Stimulated activated CD8-positive, alpha-beta memory T cell treated with anti-CD3 and anti-CD28 coated beads, Interleukin-7, amount 100 ng/mL, for 4 hours (primary cell): ENCODE results near the gene DOCK2.
"Not testable (repeated sequence)": the region's sequence is repeated elsewhere in the genome, so short reads cannot be mapped to it uniquely, and the experiment has no call there.

Experiments used
- DNase-seq, 2 donors: peaks; one replicate each; pipeline ENCODE4 v3.0.0-alpha.2; 2020; ENCODE audit warnings: low read depth in 2 of 2

The DOCK2 gene

DNA sequence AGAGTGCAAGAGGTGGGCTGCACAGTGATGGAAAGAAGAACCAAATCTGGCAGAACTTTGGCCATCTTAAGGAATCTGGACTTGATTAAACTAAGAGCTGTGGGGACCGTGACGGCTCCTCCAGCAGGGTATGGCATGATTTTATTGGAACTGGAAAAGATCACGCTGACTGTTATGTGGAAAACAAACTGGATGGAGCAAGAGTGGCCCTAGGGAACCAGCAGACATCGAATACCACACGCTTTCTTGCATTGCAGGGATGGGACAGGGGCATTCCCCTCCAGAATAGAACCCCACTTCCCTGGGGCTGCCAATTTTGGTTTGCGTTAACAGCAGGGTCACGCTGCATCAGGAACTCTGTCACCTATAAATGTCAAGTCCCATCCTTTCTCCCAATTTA, 304.5 kb downstream of the DOCK2 start:
- no peak for DNase-seq

DNA sequence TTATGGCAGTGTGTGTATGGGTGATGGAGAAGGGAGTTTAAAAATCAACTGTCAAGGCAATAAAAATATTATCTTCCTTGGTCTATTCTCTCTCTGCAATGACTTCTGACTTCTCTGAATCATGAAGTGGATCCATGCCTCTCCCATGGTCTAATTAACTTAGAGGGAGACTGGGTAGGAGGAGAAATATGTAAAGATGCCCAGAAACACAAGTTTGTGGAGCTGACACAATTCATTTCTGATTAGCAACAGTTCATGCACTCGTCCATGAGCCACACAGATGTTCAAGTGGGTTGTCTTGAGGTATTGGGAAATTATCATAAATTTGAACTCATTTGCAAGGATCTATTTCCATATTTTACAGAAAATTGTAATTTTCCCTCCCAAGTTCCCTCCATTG, 305.1 kb downstream of the DOCK2 start:
- no peak for DNase-seq

DNA sequence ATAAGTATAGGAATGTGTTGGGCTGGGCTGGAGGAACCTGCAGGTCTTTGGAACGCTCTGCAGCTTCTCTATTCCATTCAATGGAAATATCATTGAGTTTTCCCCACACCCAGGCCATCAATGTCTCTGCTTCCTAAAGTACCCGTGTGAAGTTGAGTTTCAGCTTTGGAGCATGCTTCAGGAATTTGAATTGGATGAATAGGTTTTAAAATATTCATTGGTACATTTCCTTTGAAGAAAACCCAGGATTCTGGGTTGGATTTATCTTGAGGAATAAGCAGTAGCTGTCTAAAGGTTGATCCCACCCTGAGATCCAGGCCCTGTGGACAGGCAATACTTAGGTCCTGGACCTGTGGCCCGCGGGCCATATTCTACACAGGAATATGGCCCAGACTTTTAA, 306.0 kb downstream of the DOCK2 start:
- no peak for DNase-seq

DNA sequence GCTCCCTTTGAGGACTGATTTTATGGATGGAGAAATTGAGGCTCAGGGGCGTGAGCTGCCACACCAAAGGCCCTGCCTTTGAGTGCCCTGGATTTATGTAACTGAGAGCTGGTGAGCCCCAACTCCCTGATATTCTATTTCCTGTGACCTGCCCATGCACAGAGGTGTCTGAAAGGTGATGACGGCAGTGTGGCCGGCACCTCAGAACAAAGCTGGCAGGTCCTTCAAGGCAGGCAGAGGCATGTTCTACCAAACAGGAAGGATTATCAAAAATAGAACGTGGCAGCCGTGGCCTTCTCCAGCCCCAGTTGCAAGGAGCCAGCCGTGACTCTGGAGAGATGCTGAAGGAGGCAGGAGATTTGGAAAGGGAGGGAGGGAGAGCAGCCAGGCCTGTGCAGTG, 307.0 kb downstream of the DOCK2 start:
- no peak for DNase-seq

DNA sequence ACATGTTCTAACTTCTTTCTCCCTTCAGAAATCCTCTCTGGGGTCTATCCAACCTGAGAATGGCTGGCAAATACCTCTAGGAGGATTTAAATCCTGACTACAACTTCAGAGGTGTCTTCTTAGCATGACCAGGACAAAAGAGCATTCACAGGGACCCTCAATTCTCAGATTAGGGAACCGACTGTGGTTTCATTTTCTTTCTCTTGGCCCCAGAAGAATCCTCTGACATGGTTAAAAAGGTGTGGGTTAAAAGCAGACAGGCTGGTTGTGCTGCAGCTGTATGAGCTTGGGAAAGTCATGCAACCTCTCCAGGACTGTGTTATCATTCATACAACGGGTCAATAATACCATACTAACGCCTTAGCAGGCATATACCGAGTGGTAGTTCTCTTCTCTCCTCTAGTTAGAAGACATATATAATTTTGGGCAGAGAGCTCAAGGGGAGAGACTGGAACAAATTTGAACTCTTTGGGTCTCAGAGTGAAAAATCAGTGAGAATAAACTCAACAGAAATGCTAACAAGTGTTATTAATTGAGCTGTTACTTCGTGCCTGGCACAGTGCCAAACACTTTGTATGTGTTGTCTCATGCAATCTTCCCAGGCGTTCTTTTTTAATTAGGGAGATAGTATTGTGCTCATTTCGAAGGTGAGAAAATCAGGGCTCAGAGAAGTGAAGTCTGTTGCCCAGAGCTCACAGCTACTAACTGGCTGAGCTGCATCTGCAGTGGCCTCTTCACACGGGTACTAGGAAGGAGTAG, 308.0 kb downstream of the DOCK2 start:
- no peak for DNase-seq

DNA sequence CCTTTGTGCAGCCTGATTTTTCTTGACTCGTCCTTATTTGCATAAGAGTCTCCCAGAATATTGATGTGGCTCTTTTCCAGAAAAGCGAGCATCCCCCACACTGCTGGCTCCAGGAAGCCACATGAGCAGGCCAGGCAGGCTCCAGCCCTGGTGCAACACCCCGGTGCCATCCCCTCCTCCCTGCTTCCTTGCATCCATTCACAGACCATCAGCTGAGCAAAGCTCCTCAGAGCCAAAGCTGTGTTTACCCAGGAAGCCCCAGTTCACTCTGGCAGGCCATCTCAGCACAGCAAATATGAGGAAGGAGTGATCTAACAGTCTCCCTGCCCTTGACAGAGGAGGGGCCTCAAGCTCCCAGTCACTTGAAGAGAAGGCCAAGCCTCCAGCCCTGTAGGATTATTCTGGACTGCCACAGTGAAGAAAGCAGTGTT, 308.8 kb downstream of the DOCK2 start:
- DNase-seq: no peak

DNA sequence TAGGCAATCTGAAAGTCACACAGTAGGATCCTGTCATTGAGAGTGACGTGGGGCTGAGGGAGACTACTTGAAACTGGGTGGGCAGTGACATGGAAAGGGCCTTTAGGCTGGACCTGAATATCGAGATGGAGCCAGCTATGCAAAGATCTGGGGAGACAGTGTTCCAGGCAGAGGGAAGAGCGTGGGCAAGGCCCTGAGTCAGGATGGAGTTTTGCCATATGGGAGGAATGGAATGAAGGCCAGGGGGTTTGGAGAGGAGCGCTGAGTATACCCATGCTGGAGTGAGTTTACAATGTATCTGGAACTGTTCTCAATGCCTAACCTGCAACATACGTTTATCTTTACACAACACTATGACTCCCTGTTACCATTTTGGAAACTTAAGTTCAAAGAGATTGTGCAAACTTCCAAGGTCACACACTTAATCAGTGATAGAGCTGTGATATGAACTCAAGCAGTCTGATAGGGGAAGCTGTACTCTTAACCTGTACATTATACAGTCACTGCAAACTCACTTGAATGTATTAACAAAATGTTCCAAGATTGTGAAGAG, 309.7 kb downstream of the DOCK2 start:
- DNase-seq: no peak

DNA sequence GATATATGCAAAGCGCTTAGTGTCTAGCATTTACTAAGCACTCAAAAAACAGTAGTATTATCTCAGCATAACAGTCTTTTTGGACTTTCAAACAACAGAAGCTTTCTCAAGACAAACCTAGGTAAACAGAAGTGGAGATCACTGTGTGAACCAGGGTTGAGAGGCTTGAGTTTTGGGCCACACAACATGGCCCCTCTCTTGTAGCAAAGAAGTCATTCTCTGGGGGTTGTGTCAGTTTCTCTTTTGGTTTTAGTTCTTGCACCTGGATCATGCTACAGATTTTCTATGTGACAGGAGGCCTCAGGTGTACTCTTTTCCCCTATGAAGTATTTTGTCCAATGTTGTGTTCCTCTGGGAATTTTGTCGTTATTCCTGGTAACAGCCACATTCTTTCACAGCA, 313.3 kb downstream of the DOCK2 start:
- no peak for DNase-seq

DNA sequence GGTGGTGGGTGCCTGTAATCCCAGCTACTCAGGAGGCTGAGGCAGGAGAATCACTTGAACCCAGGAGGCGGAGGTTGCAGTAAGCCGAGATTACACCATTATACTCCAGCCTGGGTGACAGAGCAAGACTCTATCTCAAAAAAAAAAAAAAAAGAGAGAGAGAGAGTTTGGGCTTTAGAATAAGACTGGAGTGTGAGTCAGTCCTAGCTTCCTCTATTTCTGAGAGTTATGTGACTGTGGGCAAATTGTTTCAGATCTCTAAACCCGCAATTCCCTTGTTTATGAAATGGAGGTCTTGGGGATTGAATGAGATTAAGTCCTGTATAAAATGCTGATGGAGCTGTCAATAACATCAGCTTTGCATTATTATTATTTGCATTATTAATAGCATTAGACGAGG, 316.1 kb downstream of the DOCK2 start:
- not testable (repeated sequence) for DNase-seq

DNA sequence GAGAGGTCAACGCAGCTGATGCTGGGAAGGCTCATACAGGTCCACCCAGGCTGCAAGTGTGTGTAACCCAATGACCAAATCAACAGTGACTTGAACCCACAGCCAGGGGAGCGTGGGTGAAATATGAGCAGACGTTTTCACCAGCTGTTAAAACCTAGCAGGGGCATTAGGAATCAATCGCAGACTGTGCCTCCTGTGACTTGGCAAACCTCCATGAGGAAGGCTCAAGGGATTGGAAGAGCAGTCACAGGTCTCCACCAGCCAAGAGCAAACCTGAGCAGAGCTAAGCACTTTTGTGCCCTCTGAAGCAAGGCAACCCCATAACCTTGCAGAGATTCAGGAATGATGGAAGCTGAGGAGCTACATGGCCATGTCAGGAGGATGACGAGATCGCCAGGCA, 317.7 kb downstream of the DOCK2 start:
- no peak for DNase-seq

DNA sequence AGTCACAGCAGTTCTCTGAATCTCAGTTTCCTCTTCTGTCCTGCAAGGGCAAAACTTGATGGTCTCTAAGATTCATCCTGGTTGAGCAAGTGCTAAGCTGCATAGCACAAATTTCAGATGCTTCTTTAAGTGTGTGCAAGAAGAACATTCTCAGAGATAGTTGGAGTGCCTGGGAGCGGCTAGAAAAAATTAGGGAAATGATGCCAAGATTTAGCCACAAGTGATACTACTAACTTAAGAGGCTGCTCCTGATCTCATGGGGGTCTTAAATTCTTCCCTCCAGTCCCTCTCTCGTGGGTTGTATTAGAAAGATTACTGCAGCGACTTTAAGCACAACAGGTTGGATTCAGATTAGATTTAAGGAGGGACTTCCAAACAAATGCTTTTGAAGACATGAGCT, 319.1 kb downstream of the DOCK2 start:
- DNase-seq: no peak

DNA sequence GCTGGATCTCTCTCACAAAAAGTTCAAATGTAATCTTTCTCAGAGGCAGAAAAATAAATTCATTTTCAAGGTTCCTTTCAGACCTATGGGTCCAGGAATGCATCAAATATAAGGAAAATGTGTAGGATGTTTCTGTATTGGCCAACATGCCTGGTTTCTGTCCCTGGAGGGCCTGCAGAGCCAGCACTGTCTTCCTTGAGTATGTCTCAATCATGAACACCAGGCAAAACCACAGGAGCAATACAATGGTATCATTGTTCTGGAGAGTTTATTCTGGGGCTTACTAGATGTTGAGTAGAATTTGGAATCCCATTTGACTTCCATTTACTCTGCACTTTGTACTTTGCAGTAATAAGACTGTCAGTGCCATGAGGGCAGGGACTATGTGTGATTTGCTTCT, 319.7 kb downstream of the DOCK2 start:
- no peak for DNase-seq

DNA sequence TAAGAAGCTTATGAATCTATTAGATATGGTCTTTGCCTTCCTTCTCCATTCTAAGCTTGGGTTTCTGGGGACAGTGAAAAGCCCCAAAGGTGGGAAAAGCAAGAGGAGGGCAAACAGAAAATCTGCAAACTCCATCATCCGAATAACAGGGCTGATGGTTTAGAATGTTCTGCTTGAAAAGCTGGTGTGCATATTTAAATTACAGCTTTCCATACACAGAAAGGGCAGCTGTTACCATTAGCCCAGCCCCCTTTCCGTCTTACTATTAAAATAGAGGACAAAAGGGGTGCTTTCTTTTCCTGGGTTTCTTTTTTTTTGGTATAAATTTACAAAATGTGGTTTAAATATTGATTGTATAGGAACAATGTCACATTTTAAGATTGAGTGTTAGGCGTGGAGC, 321.2 kb downstream of the DOCK2 start:
- DNase-seq: no peak

DNA sequence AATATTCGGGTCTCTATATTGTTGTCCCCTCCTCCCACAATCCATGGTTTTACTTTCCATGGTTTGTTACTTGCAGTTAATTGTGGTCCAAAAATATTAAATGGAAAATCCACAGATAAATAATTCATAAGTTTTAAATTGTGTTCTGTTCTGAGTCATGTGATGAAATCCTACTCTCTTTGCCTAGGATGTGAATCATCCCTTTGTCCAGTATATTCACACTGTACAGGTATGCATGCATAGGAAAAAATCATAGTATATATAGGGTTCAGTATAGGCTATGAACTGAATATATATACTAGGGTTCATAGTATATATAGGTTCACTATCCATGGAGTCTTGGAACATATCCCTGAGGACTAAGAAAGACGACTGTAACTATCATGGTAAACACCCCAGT, 323.6 kb downstream of the DOCK2 start:
- DNase-seq: no peak

DNA sequence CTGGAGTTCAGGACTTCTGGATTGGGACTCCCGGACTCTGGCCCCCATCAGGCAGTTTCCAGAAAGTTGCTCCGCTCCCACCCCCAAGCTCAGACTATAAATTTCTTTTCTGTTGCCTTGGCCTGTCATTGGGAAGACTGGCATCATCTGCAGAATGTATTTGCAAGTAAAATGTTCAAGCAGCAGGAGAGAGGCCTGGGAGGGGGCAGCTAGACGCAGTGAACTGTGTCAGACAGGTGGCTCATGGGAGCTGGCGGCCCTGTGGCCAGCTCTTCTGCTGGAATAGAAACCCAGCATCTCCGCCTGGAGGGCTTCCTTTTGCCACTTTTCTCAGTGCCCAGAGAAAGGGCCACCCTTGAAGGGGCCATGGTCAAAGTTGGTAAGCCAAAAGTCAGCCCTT, 327.2 kb downstream of the DOCK2 start:
- no peak for DNase-seq

DNA sequence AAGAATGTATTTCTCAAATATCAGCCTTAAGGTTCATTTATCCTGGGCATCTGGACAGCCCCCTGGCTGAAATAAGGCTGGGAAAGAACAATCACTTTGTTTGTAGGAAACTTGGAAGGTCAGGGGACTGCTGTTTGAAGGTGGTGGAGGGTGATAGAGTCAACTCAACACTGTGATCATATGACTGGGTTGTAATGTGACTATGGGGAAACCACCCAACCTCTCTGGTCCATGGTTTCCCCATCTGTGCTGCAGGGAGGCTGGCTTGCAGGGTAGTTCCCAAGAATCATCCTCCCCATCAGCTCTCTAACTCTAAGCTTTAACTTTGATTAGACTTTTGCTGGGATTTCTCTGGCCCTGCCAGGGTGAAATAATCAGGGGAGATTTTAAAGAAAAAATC, 333.3 kb downstream of the DOCK2 start:
- DNase-seq: no peak

DNA sequence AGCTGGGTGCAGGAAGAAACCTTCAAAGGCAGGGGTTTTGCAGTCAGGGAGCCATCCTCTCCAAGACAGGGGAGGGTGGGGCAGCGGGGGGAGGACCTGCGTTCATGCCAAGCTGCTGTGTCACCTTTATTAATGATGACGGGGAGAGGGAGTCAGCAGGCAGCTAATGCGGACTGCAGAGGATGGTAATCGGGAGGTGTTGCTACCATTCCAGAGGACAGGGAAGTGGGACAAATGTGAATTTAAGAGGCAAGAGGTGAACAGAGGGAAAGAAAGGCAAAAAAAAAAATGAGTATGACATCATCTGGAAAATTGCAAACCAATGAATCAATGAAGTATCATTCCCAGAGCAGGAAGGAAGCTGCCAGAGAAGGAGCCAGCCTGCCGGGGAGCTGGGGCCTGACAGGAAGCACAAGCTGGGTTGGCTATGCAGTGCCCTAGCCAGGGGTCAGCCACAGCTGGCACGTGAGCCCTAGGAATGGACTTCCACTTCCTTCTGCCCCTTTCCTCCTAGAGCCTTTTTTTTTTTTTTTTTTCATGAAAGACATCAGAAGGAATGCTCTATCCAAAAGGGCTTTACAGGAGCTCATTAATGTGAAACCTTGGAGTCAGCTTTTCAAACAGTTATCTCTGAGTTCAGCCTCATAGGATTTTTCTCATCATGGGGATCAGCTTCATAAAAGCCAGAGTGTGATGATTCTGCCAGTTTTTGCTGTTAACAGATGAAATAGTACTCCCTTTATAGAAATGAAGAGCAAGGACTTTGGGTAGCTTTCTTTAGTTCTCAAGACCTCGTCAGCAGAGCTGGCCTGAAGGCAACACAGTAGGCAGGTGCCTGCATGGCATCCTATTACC, 334.1 kb downstream of the DOCK2 start:
- no peak for DNase-seq

DNA sequence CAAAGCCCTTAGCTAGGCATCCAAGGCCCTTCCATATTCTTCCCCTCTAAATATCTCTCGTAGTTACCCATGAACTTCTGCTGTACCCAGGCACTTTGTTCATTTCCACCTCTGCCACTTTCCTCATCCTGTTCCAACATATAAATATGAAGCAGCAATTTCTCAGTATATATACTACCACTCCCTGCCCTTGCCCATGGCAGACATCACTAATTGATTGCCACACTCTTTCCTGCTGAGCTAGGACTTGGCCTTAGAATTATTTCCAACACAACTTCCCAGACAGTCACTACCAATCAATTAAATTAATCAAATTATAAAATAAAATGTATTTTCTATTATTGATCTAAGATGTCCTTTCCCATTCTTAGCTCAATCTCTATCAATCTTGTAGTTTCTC, 334.7 kb downstream of the DOCK2 start:
- no peak for DNase-seq

DNA sequence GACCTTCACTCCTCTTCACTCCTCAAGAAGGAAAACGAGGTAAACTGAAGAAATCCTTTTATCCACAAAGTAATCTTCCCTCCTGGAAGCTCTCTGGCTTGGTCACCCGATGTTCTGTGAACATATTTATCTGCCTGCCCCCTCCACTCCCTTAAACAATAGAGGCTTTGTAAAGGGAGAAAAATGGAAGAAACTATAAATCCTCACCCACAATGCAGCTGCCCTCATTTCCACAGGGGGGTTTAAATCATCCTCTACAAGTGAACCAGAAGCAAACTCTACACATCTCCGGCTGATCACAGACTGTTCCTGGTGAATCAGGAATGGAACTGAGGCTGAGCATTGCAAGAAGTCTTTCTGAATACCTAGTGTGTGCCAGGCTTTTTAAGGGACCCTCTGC, 336.0 kb downstream of the DOCK2 start:
- DNase-seq: no peak

DNA sequence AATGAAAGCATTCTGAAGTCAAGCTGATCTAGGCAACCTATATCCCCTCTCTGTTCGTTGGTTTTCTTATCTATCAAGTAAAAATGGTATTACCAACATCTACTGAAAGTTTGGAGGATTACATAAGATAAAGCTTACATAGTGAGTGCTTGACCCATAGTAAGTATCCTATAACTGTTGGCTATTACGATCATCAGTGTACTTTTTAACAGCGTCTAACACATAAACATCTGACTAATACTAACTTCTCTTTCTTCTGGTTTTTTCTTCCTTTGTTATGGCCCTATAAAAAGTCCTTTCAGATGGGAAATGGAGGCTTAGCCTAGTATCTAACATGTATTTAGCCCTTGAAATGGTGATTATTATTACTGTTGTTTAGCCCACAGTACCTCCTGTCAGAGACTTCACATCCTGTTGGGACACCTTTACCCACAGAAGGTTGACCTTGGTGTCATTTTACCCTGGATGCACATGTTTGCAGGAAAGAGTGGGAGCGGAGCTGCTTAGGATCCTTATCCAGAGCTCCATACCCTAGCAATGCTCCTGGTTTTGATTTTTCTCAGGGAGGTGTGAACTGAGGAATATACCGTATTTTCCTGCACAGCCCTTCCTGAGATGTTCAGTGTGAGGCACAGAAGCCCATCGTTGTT, 337.2 kb downstream of the DOCK2 start:
- DNase-seq: no peak

DNA sequence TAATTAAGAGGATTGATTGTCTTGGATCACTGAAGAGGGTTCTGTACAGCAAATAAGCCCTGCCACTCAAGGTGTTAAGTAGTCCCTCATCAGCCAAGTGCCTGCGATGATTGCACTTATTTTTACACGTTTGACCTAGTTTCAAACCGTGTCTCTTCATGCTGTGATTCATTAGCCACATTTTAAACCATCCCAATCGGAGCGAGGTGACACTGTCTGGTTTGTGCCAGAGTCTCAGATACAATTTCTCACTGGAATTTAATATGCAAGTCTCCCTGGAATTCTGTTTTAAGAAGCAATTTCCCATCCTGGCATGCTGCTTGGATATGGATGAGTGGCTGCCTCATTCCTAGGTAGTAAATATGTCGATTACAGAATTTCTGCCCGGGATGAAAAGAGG, 341.6 kb downstream of the DOCK2 start:
- no peak for DNase-seq

DNA sequence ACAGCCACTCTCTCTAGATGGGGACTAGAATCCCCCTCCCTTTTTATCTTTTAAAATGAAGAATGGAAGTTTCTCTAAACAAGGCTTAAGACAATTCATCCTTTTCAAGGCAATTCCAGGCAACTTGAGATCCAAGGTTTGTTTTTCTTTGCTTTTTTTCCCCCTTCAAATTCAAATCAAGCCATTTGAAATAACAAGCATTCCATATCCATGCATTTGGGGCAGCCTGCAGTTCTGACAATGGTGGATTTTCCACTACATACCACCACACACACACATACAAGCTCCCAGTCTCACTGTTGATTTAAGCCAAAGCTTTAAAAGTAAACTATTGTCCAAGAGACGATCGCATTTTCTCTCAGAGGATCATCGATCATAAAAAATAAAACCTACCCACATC, 342.8 kb downstream of the DOCK2 start:
- no peak for DNase-seq
